ENCODE measurements around the gene GP5. TPM values are rescaled to one million over a fixed set of nuclear protein-coding genes. Genes with fewer than 3 reads are reported as not detected.

GP5 gene
- total RNA-seq, 1 experiment from 2014 or later, result 0.09 TPM

DNA sequence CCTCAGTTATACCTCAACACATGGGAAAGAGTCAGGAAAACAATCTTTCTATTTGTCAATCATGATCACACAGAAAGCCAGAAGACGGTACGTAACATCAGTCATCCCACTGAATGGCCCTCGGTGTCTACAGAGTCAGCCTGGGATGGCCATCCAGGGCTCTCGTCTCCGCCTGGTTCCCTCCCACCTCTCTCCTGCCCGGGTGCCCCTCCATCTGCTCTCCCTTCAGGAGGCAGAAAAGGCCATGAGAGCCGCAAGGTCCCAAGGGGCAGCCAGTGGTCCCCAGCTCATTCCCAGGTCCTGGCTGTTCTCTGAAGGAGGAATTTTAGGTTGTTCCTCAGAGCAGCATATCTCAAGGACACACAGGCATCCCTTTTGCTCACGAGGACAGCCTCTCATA, 25.2 kb downstream of the GP5 start (continued):
- TF ChIP-seq, protein P1, sequence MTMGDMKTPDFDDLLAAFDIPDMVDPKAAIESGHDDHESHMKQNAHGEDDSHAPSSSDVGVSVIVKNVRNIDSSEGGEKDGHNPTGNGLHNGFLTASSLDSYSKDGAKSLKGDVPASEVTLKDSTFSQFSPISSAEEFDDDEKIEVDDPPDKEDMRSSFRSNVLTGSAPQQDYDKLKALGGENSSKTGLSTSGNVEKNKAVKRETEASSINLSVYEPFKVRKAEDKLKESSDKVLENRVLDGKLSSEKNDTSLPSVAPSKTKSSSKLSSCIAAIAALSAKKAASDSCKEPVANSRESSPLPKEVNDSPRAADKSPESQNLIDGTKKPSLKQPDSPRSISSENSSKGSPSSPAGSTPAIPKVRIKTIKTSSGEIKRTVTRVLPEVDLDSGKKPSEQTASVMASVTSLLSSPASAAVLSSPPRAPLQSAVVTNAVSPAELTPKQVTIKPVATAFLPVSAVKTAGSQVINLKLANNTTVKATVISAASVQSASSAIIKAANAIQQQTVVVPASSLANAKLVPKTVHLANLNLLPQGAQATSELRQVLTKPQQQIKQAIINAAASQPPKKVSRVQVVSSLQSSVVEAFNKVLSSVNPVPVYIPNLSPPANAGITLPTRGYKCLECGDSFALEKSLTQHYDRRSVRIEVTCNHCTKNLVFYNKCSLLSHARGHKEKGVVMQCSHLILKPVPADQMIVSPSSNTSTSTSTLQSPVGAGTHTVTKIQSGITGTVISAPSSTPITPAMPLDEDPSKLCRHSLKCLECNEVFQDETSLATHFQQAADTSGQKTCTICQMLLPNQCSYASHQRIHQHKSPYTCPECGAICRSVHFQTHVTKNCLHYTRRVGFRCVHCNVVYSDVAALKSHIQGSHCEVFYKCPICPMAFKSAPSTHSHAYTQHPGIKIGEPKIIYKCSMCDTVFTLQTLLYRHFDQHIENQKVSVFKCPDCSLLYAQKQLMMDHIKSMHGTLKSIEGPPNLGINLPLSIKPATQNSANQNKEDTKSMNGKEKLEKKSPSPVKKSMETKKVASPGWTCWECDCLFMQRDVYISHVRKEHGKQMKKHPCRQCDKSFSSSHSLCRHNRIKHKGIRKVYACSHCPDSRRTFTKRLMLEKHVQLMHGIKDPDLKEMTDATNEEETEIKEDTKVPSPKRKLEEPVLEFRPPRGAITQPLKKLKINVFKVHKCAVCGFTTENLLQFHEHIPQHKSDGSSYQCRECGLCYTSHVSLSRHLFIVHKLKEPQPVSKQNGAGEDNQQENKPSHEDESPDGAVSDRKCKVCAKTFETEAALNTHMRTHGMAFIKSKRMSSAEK (CRISPR knock-in tag; IDR thresholded peaks at IDR 0.05; ENCODE audit: borderline replicate concordance), result no peak
- TF ChIP-seq, protein P2, sequence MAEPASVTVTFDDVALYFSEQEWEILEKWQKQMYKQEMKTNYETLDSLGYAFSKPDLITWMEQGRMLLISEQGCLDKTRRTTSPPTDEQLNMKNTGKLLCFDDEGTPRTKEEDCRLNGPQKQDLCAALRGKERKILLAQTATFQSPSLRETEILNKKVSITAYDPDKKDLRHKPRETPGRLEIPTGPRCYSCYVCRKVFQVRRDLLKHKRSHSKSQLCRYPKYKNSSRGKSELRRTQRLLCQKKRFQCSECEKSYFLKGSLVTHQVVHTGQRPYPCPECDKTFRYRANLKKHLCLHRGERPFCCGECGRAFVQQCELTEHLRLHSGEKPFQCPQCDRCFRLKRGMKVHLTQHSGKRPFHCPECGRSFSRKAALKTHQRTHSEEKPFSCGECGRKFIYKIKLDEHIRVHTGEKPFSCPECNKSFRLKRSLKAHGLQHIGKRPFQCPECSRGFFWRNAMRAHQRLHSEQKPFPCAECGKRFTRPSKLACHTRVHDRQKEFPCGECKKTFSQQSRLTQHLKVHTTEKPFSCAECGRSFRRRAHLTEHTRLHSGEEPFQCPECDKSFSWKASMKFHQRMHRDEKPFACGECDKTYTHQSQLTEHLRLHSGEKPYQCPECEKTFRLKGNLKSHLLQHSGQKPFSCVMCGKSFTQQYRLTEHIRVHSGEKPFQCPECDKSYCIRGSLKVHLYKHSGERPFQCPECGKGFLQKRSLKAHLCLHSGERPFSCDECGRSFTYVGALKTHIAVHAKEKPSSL (CRISPR knock-in tag; conservative IDR thresholded peaks at IDR 0.05), result no peak
- TF ChIP-seq, protein P3, sequence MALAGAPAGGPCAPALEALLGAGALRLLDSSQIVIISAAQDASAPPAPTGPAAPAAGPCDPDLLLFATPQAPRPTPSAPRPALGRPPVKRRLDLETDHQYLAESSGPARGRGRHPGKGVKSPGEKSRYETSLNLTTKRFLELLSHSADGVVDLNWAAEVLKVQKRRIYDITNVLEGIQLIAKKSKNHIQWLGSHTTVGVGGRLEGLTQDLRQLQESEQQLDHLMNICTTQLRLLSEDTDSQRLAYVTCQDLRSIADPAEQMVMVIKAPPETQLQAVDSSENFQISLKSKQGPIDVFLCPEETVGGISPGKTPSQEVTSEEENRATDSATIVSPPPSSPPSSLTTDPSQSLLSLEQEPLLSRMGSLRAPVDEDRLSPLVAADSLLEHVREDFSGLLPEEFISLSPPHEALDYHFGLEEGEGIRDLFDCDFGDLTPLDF (CRISPR knock-in tag; IDR thresholded peaks at IDR 0.05), result no peak
- TF ChIP-seq TEAD1 (CRISPR knock-in tag; IDR thresholded peaks at IDR 0.05) (no peak), RELA (CRISPR knock-in tag; IDR thresholded peaks at IDR 0.05; ENCODE audit: borderline replicate concordance) (no peak), CBFB (CRISPR knock-in tag; IDR thresholded peaks at IDR 0.05; ENCODE audit: low read depth) (no peak), ZNF671 (CRISPR knock-in tag; IDR thresholded peaks at IDR 0.05) (no peak), OVOL2 (CRISPR knock-in tag; IDR thresholded peaks at IDR 0.05; ENCODE audit: borderline replicate concordance) (no peak)
- TF ChIP-seq, protein P4, sequence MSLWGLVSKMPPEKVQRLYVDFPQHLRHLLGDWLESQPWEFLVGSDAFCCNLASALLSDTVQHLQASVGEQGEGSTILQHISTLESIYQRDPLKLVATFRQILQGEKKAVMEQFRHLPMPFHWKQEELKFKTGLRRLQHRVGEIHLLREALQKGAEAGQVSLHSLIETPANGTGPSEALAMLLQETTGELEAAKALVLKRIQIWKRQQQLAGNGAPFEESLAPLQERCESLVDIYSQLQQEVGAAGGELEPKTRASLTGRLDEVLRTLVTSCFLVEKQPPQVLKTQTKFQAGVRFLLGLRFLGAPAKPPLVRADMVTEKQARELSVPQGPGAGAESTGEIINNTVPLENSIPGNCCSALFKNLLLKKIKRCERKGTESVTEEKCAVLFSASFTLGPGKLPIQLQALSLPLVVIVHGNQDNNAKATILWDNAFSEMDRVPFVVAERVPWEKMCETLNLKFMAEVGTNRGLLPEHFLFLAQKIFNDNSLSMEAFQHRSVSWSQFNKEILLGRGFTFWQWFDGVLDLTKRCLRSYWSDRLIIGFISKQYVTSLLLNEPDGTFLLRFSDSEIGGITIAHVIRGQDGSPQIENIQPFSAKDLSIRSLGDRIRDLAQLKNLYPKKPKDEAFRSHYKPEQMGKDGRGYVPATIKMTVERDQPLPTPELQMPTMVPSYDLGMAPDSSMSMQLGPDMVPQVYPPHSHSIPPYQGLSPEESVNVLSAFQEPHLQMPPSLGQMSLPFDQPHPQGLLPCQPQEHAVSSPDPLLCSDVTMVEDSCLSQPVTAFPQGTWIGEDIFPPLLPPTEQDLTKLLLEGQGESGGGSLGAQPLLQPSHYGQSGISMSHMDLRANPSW (CRISPR knock-in tag; conservative IDR thresholded peaks at IDR 0.05; ENCODE audit: low read depth), result no peak

DNA sequence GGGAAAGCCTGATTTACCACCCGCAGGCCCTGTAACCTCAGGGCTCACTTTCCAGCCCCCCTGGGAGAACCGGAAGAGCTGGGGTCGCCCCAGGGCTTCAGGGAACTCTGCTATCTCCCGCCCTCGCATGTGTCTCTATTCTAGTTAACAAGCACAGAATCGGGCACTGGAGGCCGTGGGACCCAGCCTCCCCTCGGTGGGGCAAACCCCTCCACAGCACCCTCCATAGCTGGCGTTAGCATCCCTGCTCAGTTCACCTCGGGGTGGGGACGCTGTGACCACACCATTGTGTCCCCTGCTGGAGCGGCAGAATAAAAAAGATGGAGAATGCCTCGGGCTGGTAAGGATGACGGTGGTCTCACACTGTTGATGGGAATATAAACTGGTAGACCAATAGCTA, 26.0 kb downstream of the GP5 start:
- DNase-seq (ENCODE audit: low spot score) (no peak), ATAC-seq (no peak)
- CTCF ChIA-PET, result no interaction called here
- Mint-ChIP-seq H3K4me3 (no peak overlapping the region), H3K36me3 (no peaks in the 10 kb centered on the region), H3K27ac (no peak overlapping the region), H3K9me3 (no peaks in the 10 kb centered on the region), H3K4me1 (peaks cover 43% of the 10 kb centered on the region), H3K27me3 (ENCODE audit: low read depth) (peaks cover 16% of the 10 kb centered on the region)
- POLR2A ChIA-PET, result no interaction called here
- no peak for TF ChIP-seq SMAD4 (CRISPR knock-in tag; IDR thresholded peaks at IDR 0.05)
- TF ChIP-seq, protein P4 (CRISPR knock-in tag; conservative IDR thresholded peaks at IDR 0.05; ENCODE audit: low read depth), result no peak
- TF ChIP-seq ZBTB21 (CRISPR knock-in tag; IDR thresholded peaks at IDR 0.05; ENCODE audit: borderline replicate concordance), result no peak
- no peak for TF ChIP-seq ELF4 (CRISPR knock-in tag; IDR thresholded peaks at IDR 0.05; ENCODE audit: low read depth)
- TF ChIP-seq, protein P5, sequence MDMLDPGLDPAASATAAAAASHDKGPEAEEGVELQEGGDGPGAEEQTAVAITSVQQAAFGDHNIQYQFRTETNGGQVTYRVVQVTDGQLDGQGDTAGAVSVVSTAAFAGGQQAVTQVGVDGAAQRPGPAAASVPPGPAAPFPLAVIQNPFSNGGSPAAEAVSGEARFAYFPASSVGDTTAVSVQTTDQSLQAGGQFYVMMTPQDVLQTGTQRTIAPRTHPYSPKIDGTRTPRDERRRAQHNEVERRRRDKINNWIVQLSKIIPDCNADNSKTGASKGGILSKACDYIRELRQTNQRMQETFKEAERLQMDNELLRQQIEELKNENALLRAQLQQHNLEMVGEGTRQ (CRISPR knock-in tag; IDR thresholded peaks at IDR 0.05), result no peak
- no peak for TF ChIP-seq NFE2L1 (CRISPR knock-in tag; IDR thresholded peaks at IDR 0.05)
- TF ChIP-seq, protein P6, sequence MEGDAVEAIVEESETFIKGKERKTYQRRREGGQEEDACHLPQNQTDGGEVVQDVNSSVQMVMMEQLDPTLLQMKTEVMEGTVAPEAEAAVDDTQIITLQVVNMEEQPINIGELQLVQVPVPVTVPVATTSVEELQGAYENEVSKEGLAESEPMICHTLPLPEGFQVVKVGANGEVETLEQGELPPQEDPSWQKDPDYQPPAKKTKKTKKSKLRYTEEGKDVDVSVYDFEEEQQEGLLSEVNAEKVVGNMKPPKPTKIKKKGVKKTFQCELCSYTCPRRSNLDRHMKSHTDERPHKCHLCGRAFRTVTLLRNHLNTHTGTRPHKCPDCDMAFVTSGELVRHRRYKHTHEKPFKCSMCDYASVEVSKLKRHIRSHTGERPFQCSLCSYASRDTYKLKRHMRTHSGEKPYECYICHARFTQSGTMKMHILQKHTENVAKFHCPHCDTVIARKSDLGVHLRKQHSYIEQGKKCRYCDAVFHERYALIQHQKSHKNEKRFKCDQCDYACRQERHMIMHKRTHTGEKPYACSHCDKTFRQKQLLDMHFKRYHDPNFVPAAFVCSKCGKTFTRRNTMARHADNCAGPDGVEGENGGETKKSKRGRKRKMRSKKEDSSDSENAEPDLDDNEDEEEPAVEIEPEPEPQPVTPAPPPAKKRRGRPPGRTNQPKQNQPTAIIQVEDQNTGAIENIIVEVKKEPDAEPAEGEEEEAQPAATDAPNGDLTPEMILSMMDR (IDR thresholded peaks at IDR 0.05), result no peak
- TF ChIP-seq SOX15 (CRISPR knock-in tag; IDR thresholded peaks at IDR 0.05), result no peak
- no peak for TF ChIP-seq ATF1 (CRISPR knock-in tag; IDR thresholded peaks at IDR 0.05)

All from WTC11 (cell line).